WTC11 (cell line): ENCODE measurements around the gene CPT1A. TPM values are rescaled to one million over a fixed set of nuclear protein-coding genes. Genes with fewer than 3 reads are reported as not detected.

Experiments
- ATAC-seq: fragments of 200-7000 bp; cut with Tn5 transposase; 2 replicates; pipeline ENCODE4 v1.10.0; 2021; ENCODE audit warnings: mild to moderate bottlenecking, moderate library complexity
- CTCF ChIA-PET: fragments of 300-600 bp; sonication (Branson Sonifier 250); formaldehyde crosslinking; loops from one replicate; lab custom pipeline; 2021; ENCODE audit warnings: antibody characterized with exemption; lab: Charles Lee
- POLR2A ChIA-PET: fragments of 350-600 bp; sonication (Branson Sonifier 250); formaldehyde crosslinking; loops from one replicate; lab custom pipeline; 2021; ENCODE audit warnings: antibody characterized with exemption; lab: Charles Lee
- DNase-seq: peaks from one replicate; pipeline ENCODE4 v3.0.0; 2021; ENCODE audit warnings: low spot score
- H3K27ac Mint-ChIP-seq: 2 replicates; pipeline ENCODE4 v1.8.0; 2021; ENCODE audit warnings: mixed read lengths
- H3K27me3 Mint-ChIP-seq: 2 replicates; pipeline ENCODE4 v1.8.0; 2021; ENCODE audit warnings: low read depth, mild to moderate bottlenecking, moderate library complexity, mixed read lengths
- H3K36me3 Mint-ChIP-seq: 2 replicates; pipeline ENCODE4 v1.8.0; 2021; ENCODE audit warnings: mixed read lengths
- H3K4me1 Mint-ChIP-seq: 2 replicates; pipeline ENCODE4 v1.8.0; 2022; ENCODE audit warnings: mixed read lengths
- H3K4me3 Mint-ChIP-seq: 2 replicates; pipeline ENCODE4 v1.8.0; 2021; ENCODE audit warnings: mild to moderate bottlenecking, moderate library complexity, mixed read lengths
- H3K9me3 Mint-ChIP-seq: 2 replicates; pipeline ENCODE4 v1.8.0; 2021; ENCODE audit warnings: mixed read lengths
- CREB1 ChIP-seq: sonication (generic); formaldehyde crosslinking; IDR thresholded peaks from 2 replicates; pipeline ENCODE4 v1.8.0; 2023; ENCODE audit warnings: mild to moderate bottlenecking, missing genetic modification reagents
- CREM ChIP-seq: sonication (generic); formaldehyde crosslinking; IDR thresholded peaks from 2 replicates; pipeline ENCODE4 v1.8.1; 2022; ENCODE audit warnings: mild to moderate bottlenecking, missing genetic modification reagents, moderate library complexity
- ESRRA ChIP-seq: sonication (generic); formaldehyde crosslinking; IDR thresholded peaks from 2 replicates; pipeline ENCODE4 v1.8.1; 2022; ENCODE audit warnings: mild to moderate bottlenecking, missing genetic modification reagents, borderline replicate concordance
- GABPB1 ChIP-seq: sonication (generic); formaldehyde crosslinking; IDR thresholded peaks from 2 replicates; pipeline ENCODE4 v1.8.1; 2023; ENCODE audit warnings: mild to moderate bottlenecking, missing genetic modification reagents
- GRHL2 ChIP-seq: fragments of 250-450 bp; sonication (Bioruptor Pico); IDR thresholded peaks from 2 replicates; pipeline ENCODE4 v1.8.0; 2022; ENCODE audit warnings: mild to moderate bottlenecking, moderate library complexity; ENCODE audit not compliant: insufficient replicate concordance, severe bottlenecking
- HMGA2 ChIP-seq: fragments of 250-450 bp; sonication (Bioruptor Pico); IDR thresholded peaks from 2 replicates; pipeline ENCODE4 v1.4.0; 2021; ENCODE audit warnings: mild to moderate bottlenecking, moderate library complexity
- SMAD4 ChIP-seq: sonication (generic); formaldehyde crosslinking; IDR thresholded peaks from 2 replicates; pipeline ENCODE4 v1.8.0; 2022; ENCODE audit warnings: mild to moderate bottlenecking, missing genetic modification reagents
- ZNF138 ChIP-seq: sonication (generic); formaldehyde crosslinking; conservative IDR thresholded peaks from 2 replicates; pipeline ENCODE4 v1.8.1; 2022; ENCODE audit warnings: mild to moderate bottlenecking, moderate library complexity, missing genetic modification reagents
- ZNF396 ChIP-seq: fragments of 250-450 bp; sonication (Bioruptor Pico); IDR thresholded peaks from 2 replicates; pipeline ENCODE4 v1.8.0; 2021; ENCODE audit warnings: mild to moderate bottlenecking, moderate library complexity, borderline replicate concordance
- ZNF423 ChIP-seq: fragments of 250-450 bp; sonication (Bioruptor Pico); IDR thresholded peaks from 2 replicates; pipeline ENCODE4 v2.1.2; 2022; ENCODE audit warnings: mild to moderate bottlenecking, moderate library complexity
- total RNA-seq: library from RNA; stranded (reverse); gene quantifications from 3 replicates; pipeline ENCODE4 v1.2.3, GENCODE V29; 2021
- TF ChIP-seq, protein P1 (sequence below): sonication (generic); formaldehyde crosslinking; conservative IDR thresholded peaks from 2 replicates; pipeline ENCODE4 v1.8.1; 2023; ENCODE audit warnings: mild to moderate bottlenecking, low read depth, missing genetic modification reagents, moderate library complexity
- TF ChIP-seq, protein P2 (sequence below): sonication (generic); formaldehyde crosslinking; IDR thresholded peaks from 2 replicates; pipeline ENCODE4 v1.8.0; 2022; ENCODE audit warnings: mild to moderate bottlenecking, missing genetic modification reagents
- TF ChIP-seq, protein P3 (sequence below): fragments of 250-450 bp; sonication (Bioruptor Pico); IDR thresholded peaks from 2 replicates; pipeline ENCODE4 v1.9.0; 2021; ENCODE audit warnings: mild to moderate bottlenecking
- TF ChIP-seq, protein P4 (sequence below): fragments of 250-450 bp; sonication (Bioruptor Pico); IDR thresholded peaks from 2 replicates; pipeline ENCODE4 v1.9.0; 2021; ENCODE audit warnings: moderate library complexity, mild to moderate bottlenecking, inconsistent platforms, borderline replicate concordance
- TF ChIP-seq, protein P5 (sequence below): fragments of 250-450 bp; sonication (Bioruptor Pico); IDR thresholded peaks from 2 replicates; pipeline ENCODE4 v1.9.0; 2021; ENCODE audit warnings: mild to moderate bottlenecking
- TF ChIP-seq, protein P6 (sequence below): sonication (generic); formaldehyde crosslinking; IDR thresholded peaks from 2 replicates; pipeline ENCODE4 v1.8.1; 2022; ENCODE audit warnings: mild to moderate bottlenecking, missing genetic modification reagents, moderate library complexity, borderline replicate concordance
- TF ChIP-seq, protein P7 (sequence below): sonication (generic); formaldehyde crosslinking; conservative IDR thresholded peaks from 2 replicates; pipeline ENCODE4 v1.8.1; 2022; ENCODE audit warnings: mild to moderate bottlenecking, missing genetic modification reagents
- TF ChIP-seq, protein P8 (sequence below): fragments of 250-450 bp; sonication (Bioruptor Pico); IDR thresholded peaks from 2 replicates; pipeline ENCODE4 v1.9.0; 2021; ENCODE audit warnings: mild to moderate bottlenecking, borderline replicate concordance

Gene CPT1A
- total RNA-seq, 1 experiment from 2014 or later = 28.1 TPM

DNA sequence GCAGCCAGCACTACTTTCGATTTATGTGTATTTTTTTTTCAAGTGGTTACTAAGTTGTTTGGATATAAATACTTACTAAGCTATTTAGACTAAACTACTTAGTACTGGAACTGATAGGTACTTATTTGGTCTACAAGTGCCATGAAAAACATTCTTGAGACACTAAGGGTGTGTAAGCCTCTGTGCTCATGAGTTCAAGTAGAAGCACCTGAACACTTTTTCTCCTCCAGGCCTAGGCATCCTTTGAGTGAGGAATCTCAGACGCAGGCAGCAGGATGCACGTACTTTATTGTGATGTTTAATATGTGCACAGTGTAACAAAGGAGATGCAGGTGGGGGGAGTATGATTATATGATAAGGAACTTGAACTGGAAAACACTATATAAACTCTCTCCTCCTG lies 98.2 kb downstream of the CPT1A start (continued):
- TF ChIP-seq ESRRA (CRISPR knock-in tag) = no peak
- TF ChIP-seq GRHL2 = no peak
- TF ChIP-seq, protein P1, sequence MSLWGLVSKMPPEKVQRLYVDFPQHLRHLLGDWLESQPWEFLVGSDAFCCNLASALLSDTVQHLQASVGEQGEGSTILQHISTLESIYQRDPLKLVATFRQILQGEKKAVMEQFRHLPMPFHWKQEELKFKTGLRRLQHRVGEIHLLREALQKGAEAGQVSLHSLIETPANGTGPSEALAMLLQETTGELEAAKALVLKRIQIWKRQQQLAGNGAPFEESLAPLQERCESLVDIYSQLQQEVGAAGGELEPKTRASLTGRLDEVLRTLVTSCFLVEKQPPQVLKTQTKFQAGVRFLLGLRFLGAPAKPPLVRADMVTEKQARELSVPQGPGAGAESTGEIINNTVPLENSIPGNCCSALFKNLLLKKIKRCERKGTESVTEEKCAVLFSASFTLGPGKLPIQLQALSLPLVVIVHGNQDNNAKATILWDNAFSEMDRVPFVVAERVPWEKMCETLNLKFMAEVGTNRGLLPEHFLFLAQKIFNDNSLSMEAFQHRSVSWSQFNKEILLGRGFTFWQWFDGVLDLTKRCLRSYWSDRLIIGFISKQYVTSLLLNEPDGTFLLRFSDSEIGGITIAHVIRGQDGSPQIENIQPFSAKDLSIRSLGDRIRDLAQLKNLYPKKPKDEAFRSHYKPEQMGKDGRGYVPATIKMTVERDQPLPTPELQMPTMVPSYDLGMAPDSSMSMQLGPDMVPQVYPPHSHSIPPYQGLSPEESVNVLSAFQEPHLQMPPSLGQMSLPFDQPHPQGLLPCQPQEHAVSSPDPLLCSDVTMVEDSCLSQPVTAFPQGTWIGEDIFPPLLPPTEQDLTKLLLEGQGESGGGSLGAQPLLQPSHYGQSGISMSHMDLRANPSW (CRISPR knock-in tag) = no peak

DNA sequence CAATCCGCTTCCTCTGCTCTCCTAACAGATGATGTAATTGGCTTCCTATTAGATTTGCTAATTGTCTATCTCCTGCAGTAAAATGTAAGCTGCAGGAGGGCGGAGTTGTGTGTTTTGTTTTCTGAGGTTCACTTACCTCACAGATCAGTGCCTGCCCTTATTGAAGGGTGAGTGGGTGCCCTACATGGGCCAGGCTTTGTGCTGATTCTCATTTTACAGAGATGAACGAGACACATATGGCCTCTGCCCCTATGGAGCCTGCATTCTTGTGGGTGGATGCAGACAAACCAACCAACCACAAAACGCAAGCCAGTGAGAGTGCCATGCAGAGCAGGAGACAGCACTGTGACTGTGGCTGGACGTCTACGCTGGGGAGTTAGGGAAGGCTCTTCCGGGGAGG lies 100.3 kb downstream of the CPT1A start:
- CTCF ChIA-PET = interaction anchor here (0.6 kb wide), 1 partner anchor 102 kb away, joined by 3 read pairs; no protein-coding TSS in a partner anchor
- DNase-seq = no peak
- no peak overlapping the region for H3K4me3 Mint-ChIP-seq
- H3K36me3 Mint-ChIP-seq = peaks cover 79% of the 10 kb centered on the region
- H3K9me3 Mint-ChIP-seq = no peaks in the 10 kb centered on the region
- H3K4me1 Mint-ChIP-seq = peaks cover 34% of the 10 kb centered on the region
- TF ChIP-seq ZNF423 (CRISPR knock-in tag) = no peak
- no peak for TF ChIP-seq SMAD4 (CRISPR knock-in tag)
- TF ChIP-seq, protein P2, sequence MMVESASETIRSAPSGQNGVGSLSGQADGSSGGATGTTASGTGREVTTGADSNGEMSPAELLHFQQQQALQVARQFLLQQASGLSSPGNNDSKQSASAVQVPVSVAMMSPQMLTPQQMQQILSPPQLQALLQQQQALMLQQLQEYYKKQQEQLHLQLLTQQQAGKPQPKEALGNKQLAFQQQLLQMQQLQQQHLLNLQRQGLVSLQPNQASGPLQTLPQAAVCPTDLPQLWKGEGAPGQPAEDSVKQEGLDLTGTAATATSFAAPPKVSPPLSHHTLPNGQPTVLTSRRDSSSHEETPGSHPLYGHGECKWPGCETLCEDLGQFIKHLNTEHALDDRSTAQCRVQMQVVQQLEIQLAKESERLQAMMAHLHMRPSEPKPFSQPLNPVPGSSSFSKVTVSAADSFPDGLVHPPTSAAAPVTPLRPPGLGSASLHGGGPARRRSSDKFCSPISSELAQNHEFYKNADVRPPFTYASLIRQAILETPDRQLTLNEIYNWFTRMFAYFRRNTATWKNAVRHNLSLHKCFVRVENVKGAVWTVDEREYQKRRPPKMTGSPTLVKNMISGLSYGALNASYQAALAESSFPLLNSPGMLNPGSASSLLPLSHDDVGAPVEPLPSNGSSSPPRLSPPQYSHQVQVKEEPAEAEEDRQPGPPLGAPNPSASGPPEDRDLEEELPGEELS (CRISPR knock-in tag) = no peak
- TF ChIP-seq CREB1 (CRISPR knock-in tag) = no peak
- TF ChIP-seq CREM (CRISPR knock-in tag) = no peak
- POLR2A ChIA-PET = interaction anchor here (0.6 to 1.4 kb wide), 2 partner anchors 9 to 19 kb away, joined by 3 to 4 read pairs; no protein-coding TSS in a partner anchor
- H3K27ac Mint-ChIP-seq = peak overlapping the region; percentile 78
- no peaks in the 10 kb centered on the region for H3K27me3 Mint-ChIP-seq
- peak; percentile 46 for ATAC-seq

DNA sequence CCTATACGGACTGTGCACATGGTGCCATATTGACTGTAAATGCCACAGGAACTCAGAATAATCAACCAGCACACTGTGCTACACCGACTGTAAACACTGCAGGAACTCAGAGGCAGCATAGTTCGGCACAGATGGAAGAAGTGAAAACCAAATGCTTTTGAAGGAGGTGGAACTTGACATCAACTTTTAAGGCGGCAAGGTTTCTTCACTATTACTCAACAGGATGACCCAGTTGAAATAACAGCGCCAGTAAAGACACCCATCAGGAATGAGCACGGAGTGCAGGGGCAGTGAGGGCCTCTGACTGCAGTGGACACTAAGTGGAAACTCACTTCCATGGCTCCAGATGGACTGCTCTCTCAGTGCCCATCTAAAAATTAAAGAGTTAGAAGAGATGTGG lies 106.1 kb downstream of the CPT1A start:
- peaks cover 8% of the 10 kb centered on the region for H3K4me1 Mint-ChIP-seq
- peak overlapping the region; percentile 57; the same call in 1 of the 2 replicates for H3K27ac Mint-ChIP-seq
- H3K4me3 Mint-ChIP-seq = no peak overlapping the region
- ATAC-seq = no peak
- H3K9me3 Mint-ChIP-seq = no peaks in the 10 kb centered on the region
- H3K36me3 Mint-ChIP-seq = peaks cover 46% of the 10 kb centered on the region
- no peak for DNase-seq
- H3K27me3 Mint-ChIP-seq = no peaks in the 10 kb centered on the region
- ChIA-PET POLR2A (no interaction called here), CTCF (no interaction called here)
- TF ChIP-seq ZNF396 (no peak), GABPB1 (no peak), ZNF138 (CRISPR knock-in tag) (no peak), GRHL2 (no peak), HMGA2 (no peak), SMAD4 (CRISPR knock-in tag) (no peak)
- TF ChIP-seq, protein P3, sequence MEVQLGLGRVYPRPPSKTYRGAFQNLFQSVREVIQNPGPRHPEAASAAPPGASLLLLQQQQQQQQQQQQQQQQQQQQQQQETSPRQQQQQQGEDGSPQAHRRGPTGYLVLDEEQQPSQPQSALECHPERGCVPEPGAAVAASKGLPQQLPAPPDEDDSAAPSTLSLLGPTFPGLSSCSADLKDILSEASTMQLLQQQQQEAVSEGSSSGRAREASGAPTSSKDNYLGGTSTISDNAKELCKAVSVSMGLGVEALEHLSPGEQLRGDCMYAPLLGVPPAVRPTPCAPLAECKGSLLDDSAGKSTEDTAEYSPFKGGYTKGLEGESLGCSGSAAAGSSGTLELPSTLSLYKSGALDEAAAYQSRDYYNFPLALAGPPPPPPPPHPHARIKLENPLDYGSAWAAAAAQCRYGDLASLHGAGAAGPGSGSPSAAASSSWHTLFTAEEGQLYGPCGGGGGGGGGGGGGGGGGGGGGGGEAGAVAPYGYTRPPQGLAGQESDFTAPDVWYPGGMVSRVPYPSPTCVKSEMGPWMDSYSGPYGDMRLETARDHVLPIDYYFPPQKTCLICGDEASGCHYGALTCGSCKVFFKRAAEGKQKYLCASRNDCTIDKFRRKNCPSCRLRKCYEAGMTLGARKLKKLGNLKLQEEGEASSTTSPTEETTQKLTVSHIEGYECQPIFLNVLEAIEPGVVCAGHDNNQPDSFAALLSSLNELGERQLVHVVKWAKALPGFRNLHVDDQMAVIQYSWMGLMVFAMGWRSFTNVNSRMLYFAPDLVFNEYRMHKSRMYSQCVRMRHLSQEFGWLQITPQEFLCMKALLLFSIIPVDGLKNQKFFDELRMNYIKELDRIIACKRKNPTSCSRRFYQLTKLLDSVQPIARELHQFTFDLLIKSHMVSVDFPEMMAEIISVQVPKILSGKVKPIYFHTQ (CRISPR knock-in tag) = no peak
- TF ChIP-seq, protein P4, sequence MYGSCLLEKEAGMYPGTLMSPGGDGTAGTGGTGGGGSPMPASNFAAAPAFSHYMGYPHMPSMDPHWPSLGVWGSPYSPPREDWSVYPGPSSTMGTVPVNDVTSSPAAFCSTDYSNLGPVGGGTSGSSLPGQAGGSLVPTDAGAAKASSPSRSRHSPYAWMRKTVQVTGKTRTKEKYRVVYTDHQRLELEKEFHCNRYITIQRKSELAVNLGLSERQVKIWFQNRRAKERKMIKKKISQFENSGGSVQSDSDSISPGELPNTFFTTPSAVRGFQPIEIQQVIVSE (CRISPR knock-in tag) = no peak
- TF ChIP-seq, protein P5, sequence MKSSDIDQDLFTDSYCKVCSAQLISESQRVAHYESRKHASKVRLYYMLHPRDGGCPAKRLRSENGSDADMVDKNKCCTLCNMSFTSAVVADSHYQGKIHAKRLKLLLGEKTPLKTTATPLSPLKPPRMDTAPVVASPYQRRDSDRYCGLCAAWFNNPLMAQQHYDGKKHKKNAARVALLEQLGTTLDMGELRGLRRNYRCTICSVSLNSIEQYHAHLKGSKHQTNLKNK (CRISPR knock-in tag) = no peak
- TF ChIP-seq, protein P6, sequence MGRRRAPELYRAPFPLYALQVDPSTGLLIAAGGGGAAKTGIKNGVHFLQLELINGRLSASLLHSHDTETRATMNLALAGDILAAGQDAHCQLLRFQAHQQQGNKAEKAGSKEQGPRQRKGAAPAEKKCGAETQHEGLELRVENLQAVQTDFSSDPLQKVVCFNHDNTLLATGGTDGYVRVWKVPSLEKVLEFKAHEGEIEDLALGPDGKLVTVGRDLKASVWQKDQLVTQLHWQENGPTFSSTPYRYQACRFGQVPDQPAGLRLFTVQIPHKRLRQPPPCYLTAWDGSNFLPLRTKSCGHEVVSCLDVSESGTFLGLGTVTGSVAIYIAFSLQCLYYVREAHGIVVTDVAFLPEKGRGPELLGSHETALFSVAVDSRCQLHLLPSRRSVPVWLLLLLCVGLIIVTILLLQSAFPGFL (CRISPR knock-in tag) = no peak
- TF ChIP-seq, protein P7, sequence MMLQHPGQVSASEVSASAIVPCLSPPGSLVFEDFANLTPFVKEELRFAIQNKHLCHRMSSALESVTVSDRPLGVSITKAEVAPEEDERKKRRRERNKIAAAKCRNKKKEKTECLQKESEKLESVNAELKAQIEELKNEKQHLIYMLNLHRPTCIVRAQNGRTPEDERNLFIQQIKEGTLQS (CRISPR knock-in tag) = no peak
- TF ChIP-seq, protein P8, sequence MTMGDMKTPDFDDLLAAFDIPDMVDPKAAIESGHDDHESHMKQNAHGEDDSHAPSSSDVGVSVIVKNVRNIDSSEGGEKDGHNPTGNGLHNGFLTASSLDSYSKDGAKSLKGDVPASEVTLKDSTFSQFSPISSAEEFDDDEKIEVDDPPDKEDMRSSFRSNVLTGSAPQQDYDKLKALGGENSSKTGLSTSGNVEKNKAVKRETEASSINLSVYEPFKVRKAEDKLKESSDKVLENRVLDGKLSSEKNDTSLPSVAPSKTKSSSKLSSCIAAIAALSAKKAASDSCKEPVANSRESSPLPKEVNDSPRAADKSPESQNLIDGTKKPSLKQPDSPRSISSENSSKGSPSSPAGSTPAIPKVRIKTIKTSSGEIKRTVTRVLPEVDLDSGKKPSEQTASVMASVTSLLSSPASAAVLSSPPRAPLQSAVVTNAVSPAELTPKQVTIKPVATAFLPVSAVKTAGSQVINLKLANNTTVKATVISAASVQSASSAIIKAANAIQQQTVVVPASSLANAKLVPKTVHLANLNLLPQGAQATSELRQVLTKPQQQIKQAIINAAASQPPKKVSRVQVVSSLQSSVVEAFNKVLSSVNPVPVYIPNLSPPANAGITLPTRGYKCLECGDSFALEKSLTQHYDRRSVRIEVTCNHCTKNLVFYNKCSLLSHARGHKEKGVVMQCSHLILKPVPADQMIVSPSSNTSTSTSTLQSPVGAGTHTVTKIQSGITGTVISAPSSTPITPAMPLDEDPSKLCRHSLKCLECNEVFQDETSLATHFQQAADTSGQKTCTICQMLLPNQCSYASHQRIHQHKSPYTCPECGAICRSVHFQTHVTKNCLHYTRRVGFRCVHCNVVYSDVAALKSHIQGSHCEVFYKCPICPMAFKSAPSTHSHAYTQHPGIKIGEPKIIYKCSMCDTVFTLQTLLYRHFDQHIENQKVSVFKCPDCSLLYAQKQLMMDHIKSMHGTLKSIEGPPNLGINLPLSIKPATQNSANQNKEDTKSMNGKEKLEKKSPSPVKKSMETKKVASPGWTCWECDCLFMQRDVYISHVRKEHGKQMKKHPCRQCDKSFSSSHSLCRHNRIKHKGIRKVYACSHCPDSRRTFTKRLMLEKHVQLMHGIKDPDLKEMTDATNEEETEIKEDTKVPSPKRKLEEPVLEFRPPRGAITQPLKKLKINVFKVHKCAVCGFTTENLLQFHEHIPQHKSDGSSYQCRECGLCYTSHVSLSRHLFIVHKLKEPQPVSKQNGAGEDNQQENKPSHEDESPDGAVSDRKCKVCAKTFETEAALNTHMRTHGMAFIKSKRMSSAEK (CRISPR knock-in tag) = no peak
